HG03045 (cell line): ENCODE data around the gene OTUD3.
"Not testable (repeated sequence)": the region's sequence is repeated elsewhere in the genome, so short reads cannot be mapped to it uniquely, and the experiment has no call there.

Experiments used
- ATAC-seq: cut with Tn5 transposase; IDR thresholded peaks from one replicate; pipeline ENCODE4 v1.9.1; 2021; ENCODE audit warnings: mild to moderate bottlenecking, moderate library complexity; ENCODE audit not compliant: unreplicated experiment

OTUD3 gene

DNA sequence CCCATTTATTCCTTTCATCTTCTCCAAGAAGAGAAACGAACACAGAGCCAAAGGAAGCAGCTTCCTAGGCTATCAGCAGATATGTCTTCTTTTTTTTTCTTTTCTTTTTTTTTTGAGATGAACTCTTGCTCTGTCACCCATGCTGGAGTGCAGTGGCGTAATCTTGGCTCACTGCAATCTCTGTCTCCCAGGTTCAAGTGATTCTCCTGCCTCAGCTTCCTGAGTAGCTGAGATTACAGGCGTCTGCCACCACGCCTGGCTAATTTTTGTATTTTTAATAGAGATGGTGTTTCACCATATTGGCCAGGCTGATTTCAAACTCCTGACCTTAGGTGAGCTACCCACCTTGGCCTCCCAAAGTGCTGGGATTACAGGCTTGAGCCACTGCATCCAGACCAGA lies 13.6 kb upstream of the OTUD3 start:
- ATAC-seq = not testable (repeated sequence)

- not testable (repeated sequence) for ATAC-seq
These were observed 12.7 kb upstream of the OTUD3 start for GRCh38 chr1:19869453-19869852.

DNA sequence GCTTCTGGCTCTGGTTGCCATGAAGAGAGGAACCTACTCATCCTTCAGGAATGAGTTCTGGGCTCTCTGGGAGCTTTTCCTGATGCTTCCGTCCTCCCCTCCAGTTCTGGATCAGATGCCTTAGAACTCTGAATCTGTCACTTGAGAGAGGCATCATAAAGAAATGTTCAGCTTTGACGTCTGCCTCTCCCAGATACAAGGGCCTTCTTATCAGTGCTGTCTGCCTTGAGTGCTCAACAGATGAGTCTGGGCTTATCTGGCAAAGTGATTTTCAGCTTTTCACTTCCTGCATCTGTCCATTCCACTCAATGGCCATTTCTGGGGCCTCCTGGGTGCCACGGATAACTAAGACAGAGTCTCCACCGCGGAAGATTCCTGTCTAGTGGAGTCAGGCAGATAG lies 12.3 kb upstream of the OTUD3 start:
- no peak for ATAC-seq

GRCh38 chr1:19872190-19872589 lies 10.0 kb upstream of the OTUD3 start:
- no peak for ATAC-seq

GRCh38 chr1:19877181-19877750 lies 4.9 kb upstream of the OTUD3 start:
- ATAC-seq = no peak

DNA sequence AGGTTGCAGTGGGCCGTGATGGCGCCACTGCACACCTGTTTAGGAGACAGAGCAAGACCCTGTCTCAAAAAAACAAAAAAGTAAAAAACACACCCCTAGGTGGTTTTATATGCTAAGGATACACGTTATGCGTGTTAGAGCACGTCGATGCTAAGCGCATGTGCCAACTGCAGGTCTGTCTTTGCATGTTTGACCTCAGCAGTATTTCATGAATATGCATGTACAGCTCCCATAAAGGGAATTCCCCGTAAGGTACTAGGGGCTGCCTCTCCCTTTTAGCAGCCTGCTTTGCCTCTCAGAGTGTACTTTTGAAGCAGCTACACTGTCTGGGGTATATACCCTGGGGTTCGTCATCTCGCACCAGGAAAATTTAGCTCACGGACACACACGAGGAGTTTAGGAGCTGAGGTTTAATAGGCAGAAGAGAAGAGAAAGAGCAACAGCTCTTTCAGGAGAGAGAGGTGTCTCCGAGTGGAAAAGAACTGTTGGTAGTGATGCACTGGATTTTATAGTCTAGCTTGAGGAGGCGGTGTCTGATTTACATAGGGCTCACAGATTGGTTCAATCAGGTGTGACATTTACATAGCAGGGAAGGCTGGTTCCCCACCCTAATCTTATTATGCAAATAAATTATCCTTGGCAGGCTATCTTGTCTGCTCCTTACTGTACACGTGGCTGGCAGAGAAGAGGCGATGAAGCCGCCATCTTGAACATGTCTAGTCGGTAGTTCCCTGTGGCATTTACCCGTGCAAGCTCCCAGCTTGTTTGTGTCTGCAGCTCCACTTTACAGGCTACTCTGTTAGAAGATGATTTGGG lies 4.2 kb upstream of the OTUD3 start:
- no peak for ATAC-seq

DNA sequence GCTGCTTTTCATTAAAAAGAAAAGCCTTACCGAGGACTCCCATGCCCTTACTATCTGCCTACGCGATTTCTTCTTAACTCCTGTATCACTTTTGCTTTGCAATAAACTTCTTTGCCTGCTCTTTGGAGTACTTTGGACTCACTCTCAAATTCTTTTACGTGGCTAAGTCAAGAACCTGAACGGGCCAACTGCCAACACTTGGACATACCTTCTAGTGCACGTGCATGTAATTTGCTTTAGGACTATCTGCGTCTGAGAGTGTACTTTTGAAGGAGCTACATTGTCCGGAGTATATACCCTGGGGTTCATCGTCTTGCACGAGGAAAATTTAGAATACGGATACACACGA lies 3.6 kb upstream of the OTUD3 start:
- no peak for ATAC-seq

DNA sequence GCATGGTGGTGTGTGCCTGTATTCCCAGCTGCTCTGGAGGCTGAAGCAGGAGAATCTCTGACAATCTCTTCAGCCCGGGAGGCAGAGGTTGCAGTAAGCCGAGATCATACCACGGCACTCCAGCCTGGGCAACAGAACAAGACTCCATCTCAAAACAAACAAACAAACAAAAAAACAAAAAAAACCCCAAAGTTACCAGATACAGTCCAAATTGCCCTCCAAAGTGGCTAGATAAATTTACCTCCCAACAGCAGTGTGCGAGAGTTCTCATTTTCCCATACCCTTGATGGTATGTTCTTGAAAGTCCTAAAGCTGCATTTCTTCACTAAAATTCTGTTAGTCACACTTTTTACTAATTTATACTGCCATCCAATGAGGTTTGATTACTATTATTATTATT lies 3.0 kb upstream of the OTUD3 start:
- no peak for ATAC-seq

- no peak for ATAC-seq
These were observed 2.5 kb upstream of the OTUD3 start for GRCh38 chr1:19879661-19880060.

- ATAC-seq = not testable (repeated sequence)
These were observed 1.4 kb upstream of the OTUD3 start for GRCh38 chr1:19880841-19881240.

- no peak for ATAC-seq
These were observed 2.1 kb downstream of the OTUD3 start for GRCh38 chr1:19884312-19884711.

GRCh38 chr1:19885821-19886220 lies 3.6 kb downstream of the OTUD3 start:
- no peak for ATAC-seq

- no peak for ATAC-seq
These were observed 5.9 kb downstream of the OTUD3 start for GRCh38 chr1:19888112-19888511.

GRCh38 chr1:19889656-19890055 lies 7.5 kb downstream of the OTUD3 start:
- ATAC-seq = no peak

- no peak for ATAC-seq
These were observed 9.9 kb downstream of the OTUD3 start for GRCh38 chr1:19892129-19892528.

DNA sequence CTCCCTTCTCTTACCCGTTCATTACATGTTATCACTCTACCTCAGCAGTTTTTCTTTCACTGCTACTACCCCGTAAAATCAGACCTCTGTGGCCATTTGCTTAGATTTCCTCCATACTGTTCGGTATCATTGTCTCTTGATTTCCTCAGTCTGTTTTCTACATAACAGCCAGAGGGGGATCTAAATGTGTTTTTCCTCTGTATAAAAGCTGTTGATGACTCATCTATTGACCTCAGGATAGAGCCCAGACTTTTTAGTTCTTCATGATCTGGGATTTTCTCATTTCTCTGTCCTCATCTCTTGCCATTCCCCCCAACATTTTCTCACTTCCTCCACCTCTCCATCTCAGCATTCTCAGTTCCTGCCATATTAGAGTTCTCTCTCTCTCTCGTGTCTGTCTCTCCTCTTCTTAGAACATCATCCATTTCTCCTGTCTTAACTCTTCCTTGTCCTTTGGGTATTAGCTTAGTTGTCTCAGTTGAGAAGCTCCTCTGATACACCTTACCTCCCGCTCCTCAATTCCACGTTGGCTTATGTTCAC lies 10.5 kb downstream of the OTUD3 start:
- no peak for ATAC-seq

DNA sequence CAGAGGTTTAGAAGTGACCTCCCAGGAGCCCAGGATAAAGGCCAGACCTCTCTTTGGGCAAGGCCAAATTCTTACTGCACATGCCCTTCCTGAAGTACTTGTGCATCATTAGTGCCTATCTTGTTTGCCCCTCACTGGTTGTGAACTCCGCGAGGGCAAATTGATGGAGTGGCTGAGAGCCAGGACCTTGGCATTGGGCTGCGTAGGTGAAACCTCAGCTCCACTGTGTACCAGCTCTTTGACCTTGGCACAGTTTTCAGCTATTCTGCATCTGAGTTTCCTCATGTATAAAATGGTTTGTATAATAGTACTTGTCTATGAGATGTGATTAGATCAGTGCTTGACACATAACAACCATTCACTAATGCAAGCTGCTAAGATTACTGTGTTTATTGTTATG lies 11.5 kb downstream of the OTUD3 start:
- ATAC-seq = no peak

DNA sequence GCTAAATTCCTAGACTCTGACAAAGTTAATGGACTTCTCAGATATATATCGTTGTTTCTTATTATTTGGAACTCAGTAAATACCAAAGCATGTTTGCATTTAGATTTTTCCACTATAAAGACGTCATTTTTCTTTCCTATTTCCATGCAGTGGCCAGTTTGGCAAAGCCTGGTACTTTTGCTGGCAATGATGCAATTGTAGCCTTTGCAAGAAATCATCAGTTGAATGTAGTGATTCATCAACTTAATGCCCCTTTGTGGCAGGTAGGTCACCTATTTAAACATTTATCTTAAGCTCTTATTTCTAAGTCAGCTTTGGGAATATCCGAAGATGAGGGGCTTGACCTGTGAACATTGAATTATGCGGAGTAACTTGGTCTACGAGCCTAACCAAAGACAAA lies 12.0 kb downstream of the OTUD3 start:
- no peak for ATAC-seq

GRCh38 chr1:19901653-19902052 lies 19.5 kb downstream of the OTUD3 start:
- ATAC-seq = no peak

- no peak for ATAC-seq
These were observed 21.4 kb downstream of the OTUD3 start for GRCh38 chr1:19903621-19904020.

- no peak for ATAC-seq
These were observed 25.3 kb downstream of the OTUD3 start for GRCh38 chr1:19907456-19907855.

GRCh38 chr1:19909392-19909791 lies 27.2 kb downstream of the OTUD3 start:
- no peak for ATAC-seq

GRCh38 chr1:19909971-19910370 lies 27.8 kb downstream of the OTUD3 start:
- ATAC-seq = no peak
